ENCODE measurements around the gene ASCC1.

DNA sequence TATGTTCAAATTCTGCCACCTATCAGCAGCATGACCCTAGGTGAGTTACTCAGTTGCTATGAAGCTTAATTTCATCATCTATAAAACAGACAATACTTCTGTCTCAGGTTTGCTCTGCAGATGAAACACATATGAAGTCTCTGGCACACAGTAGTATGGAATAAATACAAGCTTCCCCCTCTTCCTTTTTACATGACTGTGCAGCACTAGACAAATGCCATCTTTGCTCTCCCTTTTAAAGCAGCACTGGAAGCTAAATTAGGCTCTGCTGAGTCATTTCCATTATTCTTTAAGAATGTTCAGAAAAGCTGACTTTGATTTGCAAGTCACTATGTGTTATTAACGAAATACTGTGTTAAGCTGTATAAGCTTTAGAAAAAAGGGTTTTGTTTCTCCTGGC, 40.9 kb downstream of the ASCC1 start:
- TF ChIP-seq, protein P1, sequence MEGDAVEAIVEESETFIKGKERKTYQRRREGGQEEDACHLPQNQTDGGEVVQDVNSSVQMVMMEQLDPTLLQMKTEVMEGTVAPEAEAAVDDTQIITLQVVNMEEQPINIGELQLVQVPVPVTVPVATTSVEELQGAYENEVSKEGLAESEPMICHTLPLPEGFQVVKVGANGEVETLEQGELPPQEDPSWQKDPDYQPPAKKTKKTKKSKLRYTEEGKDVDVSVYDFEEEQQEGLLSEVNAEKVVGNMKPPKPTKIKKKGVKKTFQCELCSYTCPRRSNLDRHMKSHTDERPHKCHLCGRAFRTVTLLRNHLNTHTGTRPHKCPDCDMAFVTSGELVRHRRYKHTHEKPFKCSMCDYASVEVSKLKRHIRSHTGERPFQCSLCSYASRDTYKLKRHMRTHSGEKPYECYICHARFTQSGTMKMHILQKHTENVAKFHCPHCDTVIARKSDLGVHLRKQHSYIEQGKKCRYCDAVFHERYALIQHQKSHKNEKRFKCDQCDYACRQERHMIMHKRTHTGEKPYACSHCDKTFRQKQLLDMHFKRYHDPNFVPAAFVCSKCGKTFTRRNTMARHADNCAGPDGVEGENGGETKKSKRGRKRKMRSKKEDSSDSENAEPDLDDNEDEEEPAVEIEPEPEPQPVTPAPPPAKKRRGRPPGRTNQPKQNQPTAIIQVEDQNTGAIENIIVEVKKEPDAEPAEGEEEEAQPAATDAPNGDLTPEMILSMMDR (IDR thresholded peaks at IDR 0.05), result no peak
- TF ChIP-seq POLR2AphosphoS2 (conservative IDR thresholded peaks at IDR 0.05; ENCODE audit: low read length), result no peak
